Activated T-helper 1 cell treated with Interleukin-2 at 50 U/mL for 16 hours (primary cell): ENCODE measurements around the gene CNBD2.
"Not testable (repeated sequence)": the region's sequence is repeated elsewhere in the genome, so short reads cannot be mapped to it uniquely, and the experiment has no call there.

ENCODE experiments used
- DNase-seq: peaks from one replicate; pipeline ENCODE4 v3.0.0-alpha.2; 2020; ENCODE audit warnings: low read depth

Gene CNBD2

DNA sequence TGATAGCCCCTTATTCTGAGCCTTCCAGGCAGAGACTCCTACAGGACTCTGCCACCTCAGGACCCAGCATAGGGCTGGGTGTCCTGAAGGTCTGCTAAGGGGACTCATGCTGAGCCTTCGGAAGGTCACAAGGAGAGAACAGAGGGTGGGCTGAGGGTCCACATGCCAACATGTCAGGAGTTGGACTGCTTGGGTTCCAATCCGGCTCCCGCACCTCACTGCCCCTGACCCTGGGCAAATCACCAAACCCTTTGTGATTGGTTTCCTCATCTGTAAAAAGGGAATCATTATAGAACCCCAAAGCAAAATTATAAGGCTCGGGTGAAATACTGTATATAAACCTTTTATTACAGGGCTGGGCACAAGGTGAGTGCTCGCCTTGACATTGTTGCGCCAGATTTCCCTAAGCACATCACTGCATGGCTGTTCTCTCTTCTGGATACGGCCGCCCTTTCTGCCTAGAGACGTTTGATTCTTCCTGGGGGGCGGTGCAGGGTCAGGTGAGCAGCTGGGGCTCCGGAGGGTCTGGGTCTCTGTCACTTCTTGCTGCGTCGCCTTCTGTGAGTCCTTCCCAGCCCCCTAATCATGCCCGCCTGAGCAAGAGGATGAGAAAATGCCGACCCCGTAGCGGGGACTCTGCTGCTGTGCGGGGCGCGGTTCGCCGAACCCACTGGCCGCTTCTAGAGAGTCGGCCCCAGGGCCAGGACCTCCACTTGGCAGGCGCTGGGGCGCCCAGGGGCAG is 95.7 kb downstream of the CNBD2 start:
- no peak for DNase-seq

GRCh38 chr20:36064658-36065426 is 96.5 kb downstream of the CNBD2 start:
- DNase-seq: peak; percentile 90

- DNase-seq: no peak
Observed at GRCh38 chr20:36065427-36065998, 97.1 kb downstream of the CNBD2 start.

- DNase-seq: no peak
Observed at GRCh38 chr20:36066777-36067176, 98.4 kb downstream of the CNBD2 start.

GRCh38 chr20:36068526-36068925 is 100.1 kb downstream of the CNBD2 start:
- not testable (repeated sequence) for DNase-seq

GRCh38 chr20:36070451-36070850 is 102.1 kb downstream of the CNBD2 start:
- no peak for DNase-seq

DNA sequence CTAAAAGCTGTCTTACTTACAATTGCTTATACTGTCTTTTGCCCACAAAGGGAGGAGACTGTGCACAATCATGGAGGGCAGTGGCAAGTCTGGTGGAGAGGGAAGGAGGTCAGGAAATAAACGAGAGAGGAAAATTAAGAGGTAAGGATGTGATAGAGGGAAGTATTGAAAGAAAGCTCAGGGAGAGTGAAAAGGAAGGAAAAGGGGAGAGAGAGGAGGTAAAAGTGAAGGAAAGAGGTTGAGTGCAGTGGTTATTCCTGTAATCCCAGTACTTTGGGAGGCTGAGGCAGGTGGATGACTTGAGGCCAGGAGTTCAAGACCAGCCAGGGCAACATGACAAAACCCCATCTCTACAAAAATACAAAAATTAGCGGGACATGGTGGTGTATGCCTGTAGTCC is 103.5 kb downstream of the CNBD2 start:
- DNase-seq: no peak

DNA sequence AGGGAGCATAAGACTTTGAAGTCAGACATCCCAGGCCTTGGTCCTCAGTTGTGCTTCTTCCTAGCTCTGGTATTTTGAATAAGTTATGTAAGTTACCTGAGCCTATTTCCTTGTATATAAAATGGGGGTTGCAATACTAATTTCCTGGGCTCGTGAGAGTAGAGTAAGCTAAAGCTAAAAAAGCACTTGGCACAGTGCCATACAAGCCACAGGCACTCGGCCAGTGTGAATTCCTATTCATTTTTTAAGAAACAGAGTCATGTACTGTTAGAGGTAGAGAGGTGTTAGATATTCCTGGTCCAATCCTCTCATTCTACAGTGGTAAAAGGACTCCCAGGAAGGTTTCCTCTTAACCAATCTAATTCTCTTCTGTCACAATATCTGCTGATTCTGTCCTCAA is 106.6 kb downstream of the CNBD2 start:
- DNase-seq: no peak

DNA sequence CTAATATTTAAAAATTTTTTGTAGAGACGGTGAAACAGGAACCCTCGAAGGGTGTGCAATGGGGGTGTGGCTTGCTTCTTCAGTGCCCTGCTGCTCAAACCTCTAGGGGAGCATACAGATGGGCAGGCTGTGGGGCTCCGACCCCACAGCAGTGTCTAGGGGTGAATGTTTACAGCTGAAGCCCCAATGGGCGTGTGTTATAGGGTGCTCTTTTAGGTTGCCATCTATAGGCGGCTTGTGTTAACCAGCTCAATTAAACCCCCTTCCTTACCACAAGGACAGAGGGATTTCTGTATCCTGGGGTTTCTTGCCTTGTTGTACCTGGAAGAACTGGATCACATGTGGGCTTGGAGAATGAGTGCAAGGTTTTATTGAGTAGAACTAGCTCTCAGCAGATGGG is 109.4 kb downstream of the CNBD2 start:
- DNase-seq: not testable (repeated sequence)

- no peak for DNase-seq
Observed at GRCh38 chr20:36079486-36079885, 111.1 kb downstream of the CNBD2 start.

- not testable (repeated sequence) for DNase-seq
Observed at GRCh38 chr20:36079984-36080383, 111.6 kb downstream of the CNBD2 start.
